Neural cell (in vitro differentiated cells): Measurements from ENCODE around the gene RUFY4. TPM values are rescaled to one million over a fixed set of nuclear protein-coding genes. Genes with fewer than 3 reads are reported as not detected.

Source experiments
- H2AFZ ChIP-seq: fragments of 200-600, 300-800 bp; sonication (generic), shearing (Covaris generic); 2 replicates; pipeline ENCODE4 v1.6.0; 2014; ENCODE audit warnings: low read depth, mild to moderate bottlenecking, antibody characterized with exemption, low read length, moderate library complexity
- H3F3A ChIP-seq: fragments of 200-600 bp; shearing (Covaris generic); 2 replicates; pipeline ENCODE4 v1.6.1; 2016; ENCODE audit warnings: mild to moderate bottlenecking, moderate library complexity, mixed read lengths, antibody characterized with exemption, low read length; ENCODE audit not compliant: insufficient read depth, poor library complexity, severe bottlenecking
- H3K27ac ChIP-seq: fragments of 200-600, 300-800 bp; sonication (generic), shearing (Covaris generic); 2 replicates; pipeline ENCODE4 v1.5.1; 2014; ENCODE audit warnings: mild to moderate bottlenecking, low read length, moderate library complexity
- H3K27me3 ChIP-seq: fragments of 300-800, 200-600 bp; sonication (generic), shearing (Covaris generic); 2 replicates; pipeline ENCODE4 v1.6.0; 2014; ENCODE audit warnings: mild to moderate bottlenecking, low read depth, low read length, moderate library complexity; ENCODE audit not compliant: insufficient read depth
- H3K36me3 ChIP-seq: fragments of 300-800, 200-600 bp; sonication (generic), shearing (Covaris generic); 2 replicates; pipeline ENCODE4 v1.5.1; 2014; ENCODE audit warnings: mild to moderate bottlenecking, antibody characterized with exemption, low read length, moderate library complexity; ENCODE audit not compliant: insufficient read depth
- H3K4me2 ChIP-seq: fragments of 300-800, 200-600 bp; sonication (generic), shearing (Covaris generic); 2 replicates; pipeline ENCODE4 v1.6.0; 2014; ENCODE audit warnings: mild to moderate bottlenecking, low read length
- H3K4me3 ChIP-seq: fragments of 300-800, 200-600 bp; sonication (generic), shearing (Covaris generic); 2 replicates; pipeline ENCODE4 v1.5.1; 2014; ENCODE audit warnings: mild to moderate bottlenecking, low read length, moderate library complexity
- H3K79me2 ChIP-seq: fragments of 200-600 bp; shearing (Covaris generic); replicated peaks from 2 replicates; pipeline ENCODE4 v1.6.0; 2014; ENCODE audit warnings: mild to moderate bottlenecking, low read length, moderate library complexity; ENCODE audit not compliant: insufficient read depth
- H3K9ac ChIP-seq: fragments of 300-800, 200-600 bp; sonication (generic), shearing (Covaris generic); 2 replicates; pipeline ENCODE4 v1.6.1; 2016; ENCODE audit warnings: mild to moderate bottlenecking, low read length, mixed read lengths
- H3K9me2 ChIP-seq: fragments of 200-600 bp; shearing (Covaris generic); 2 replicates; pipeline ENCODE4 v1.6.1; 2016; ENCODE audit warnings: mild to moderate bottlenecking, low read length, mixed read lengths; ENCODE audit not compliant: insufficient read depth
- H3K9me3 ChIP-seq: fragments of 200-600, 300-800 bp; sonication (generic), shearing (Covaris generic); 2 replicates; pipeline ENCODE4 v1.6.1; 2016; ENCODE audit warnings: mild to moderate bottlenecking, mixed run types, low read length, moderate library complexity, mixed read lengths
- H4K20me1 ChIP-seq: fragments of 200-600 bp; shearing (Covaris generic); 2 replicates; pipeline ENCODE4 v1.6.1; 2016; ENCODE audit warnings: mild to moderate bottlenecking, mixed run types; ENCODE audit not compliant: insufficient read depth
- EP300 ChIP-seq: fragments of 450-650 bp; conservative IDR thresholded peaks from 2 replicates; pipeline ENCODE4 v1.6.1; 2014; ENCODE audit warnings: antibody characterized with exemption, mild to moderate bottlenecking, moderate library complexity; ENCODE audit not compliant: poor library complexity, severe bottlenecking
- EZH2 ChIP-seq: fragments of 200-600, 300-800 bp; shearing (Covaris generic), sonication (generic); IDR thresholded peaks from 2 replicates; pipeline ENCODE4 v1.6.1; 2014; ENCODE audit warnings: antibody characterized with exemption, low read length, borderline replicate concordance, mild to moderate bottlenecking; ENCODE audit not compliant: insufficient read depth, poor library complexity, severe bottlenecking
- MXI1 ChIP-seq: fragments of 450-650 bp; conservative IDR thresholded peaks from 2 replicates; pipeline ENCODE4 v1.6.1; 2014; ENCODE audit warnings: antibody characterized with exemption, mild to moderate bottlenecking; ENCODE audit not compliant: poor library complexity, severe bottlenecking
- POLR2AphosphoS5 ChIP-seq: IDR thresholded peaks from 2 replicates; pipeline ENCODE4 v1.6.1; 2012
- RAD21 ChIP-seq: fragments of 450-650 bp; conservative IDR thresholded peaks from 2 replicates; pipeline ENCODE4 v1.6.1; 2014; ENCODE audit warnings: antibody characterized with exemption, mild to moderate bottlenecking, moderate library complexity
- SMC3 ChIP-seq: fragments of 450-650 bp; conservative IDR thresholded peaks from 2 replicates; pipeline ENCODE4 v1.6.1; 2014; ENCODE audit warnings: antibody characterized with exemption, mild to moderate bottlenecking, moderate library complexity; ENCODE audit not compliant: poor library complexity
- TAF1 ChIP-seq: IDR thresholded peaks from 2 replicates; pipeline ENCODE4 v1.6.1; 2012; ENCODE audit warnings: low read depth
- polyA plus RNA-seq: library from polyadenylated mRNA; depleted of rRNA; stranded (reverse); fragments of >200 nt; gene quantifications from 2 replicates; pipeline ENCODE4 v1.2.3, GENCODE V29; 2014
- TF ChIP-seq, protein P1 (sequence below): fragments of 450-650 bp; IDR thresholded peaks from 2 replicates; pipeline ENCODE4 v1.5.1; 2014; ENCODE audit warnings: antibody characterized with exemption, mild to moderate bottlenecking, moderate library complexity; ENCODE audit not compliant: poor library complexity, severe bottlenecking
- TF ChIP-seq, protein P2 (sequence below): IDR thresholded peaks from 2 replicates; pipeline ENCODE4 v1.6.1; 2012; ENCODE audit warnings: borderline replicate concordance

The RUFY4 gene
- polyA plus RNA-seq, 1 donor from 2014 or later = not detected

DNA sequence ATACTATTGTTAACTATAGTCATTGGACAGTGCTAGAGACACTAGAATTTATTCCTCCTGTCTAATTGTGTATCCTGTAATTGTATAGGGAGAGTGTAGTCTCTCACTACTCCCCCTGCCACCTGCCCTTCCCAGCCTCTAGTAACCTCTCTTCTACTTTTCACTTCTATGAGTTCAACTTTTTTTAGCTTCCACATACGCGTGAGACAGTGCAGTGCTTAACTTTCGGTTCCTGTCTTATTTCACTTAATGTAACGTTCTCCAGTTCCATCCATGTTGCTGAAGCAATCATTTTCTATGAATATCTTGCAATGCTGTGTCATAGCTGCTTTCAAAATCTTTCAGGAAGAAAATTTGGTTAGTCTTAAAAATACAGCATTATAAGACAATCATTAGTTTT is 22.8 kb upstream of the RUFY4 start:
- no peak overlapping the region for H3K27ac ChIP-seq
- H3K36me3 ChIP-seq = no peaks in the 10 kb centered on the region
- H3K4me3 ChIP-seq = no peak overlapping the region
- no peak overlapping the region for H3K9ac ChIP-seq
- no peaks in the 10 kb centered on the region for H4K20me1 ChIP-seq
- no peaks in the 10 kb centered on the region for H3K79me2 ChIP-seq
- TF ChIP-seq TAF1 (no peak), SMC3 (no peak), RAD21 (no peak), MXI1 (no peak), EZH2 (no peak), POLR2AphosphoS5 (no peak), EP300 (no peak)
- TF ChIP-seq, protein P1, sequence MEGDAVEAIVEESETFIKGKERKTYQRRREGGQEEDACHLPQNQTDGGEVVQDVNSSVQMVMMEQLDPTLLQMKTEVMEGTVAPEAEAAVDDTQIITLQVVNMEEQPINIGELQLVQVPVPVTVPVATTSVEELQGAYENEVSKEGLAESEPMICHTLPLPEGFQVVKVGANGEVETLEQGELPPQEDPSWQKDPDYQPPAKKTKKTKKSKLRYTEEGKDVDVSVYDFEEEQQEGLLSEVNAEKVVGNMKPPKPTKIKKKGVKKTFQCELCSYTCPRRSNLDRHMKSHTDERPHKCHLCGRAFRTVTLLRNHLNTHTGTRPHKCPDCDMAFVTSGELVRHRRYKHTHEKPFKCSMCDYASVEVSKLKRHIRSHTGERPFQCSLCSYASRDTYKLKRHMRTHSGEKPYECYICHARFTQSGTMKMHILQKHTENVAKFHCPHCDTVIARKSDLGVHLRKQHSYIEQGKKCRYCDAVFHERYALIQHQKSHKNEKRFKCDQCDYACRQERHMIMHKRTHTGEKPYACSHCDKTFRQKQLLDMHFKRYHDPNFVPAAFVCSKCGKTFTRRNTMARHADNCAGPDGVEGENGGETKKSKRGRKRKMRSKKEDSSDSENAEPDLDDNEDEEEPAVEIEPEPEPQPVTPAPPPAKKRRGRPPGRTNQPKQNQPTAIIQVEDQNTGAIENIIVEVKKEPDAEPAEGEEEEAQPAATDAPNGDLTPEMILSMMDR = no peak
- TF ChIP-seq, protein P2, sequence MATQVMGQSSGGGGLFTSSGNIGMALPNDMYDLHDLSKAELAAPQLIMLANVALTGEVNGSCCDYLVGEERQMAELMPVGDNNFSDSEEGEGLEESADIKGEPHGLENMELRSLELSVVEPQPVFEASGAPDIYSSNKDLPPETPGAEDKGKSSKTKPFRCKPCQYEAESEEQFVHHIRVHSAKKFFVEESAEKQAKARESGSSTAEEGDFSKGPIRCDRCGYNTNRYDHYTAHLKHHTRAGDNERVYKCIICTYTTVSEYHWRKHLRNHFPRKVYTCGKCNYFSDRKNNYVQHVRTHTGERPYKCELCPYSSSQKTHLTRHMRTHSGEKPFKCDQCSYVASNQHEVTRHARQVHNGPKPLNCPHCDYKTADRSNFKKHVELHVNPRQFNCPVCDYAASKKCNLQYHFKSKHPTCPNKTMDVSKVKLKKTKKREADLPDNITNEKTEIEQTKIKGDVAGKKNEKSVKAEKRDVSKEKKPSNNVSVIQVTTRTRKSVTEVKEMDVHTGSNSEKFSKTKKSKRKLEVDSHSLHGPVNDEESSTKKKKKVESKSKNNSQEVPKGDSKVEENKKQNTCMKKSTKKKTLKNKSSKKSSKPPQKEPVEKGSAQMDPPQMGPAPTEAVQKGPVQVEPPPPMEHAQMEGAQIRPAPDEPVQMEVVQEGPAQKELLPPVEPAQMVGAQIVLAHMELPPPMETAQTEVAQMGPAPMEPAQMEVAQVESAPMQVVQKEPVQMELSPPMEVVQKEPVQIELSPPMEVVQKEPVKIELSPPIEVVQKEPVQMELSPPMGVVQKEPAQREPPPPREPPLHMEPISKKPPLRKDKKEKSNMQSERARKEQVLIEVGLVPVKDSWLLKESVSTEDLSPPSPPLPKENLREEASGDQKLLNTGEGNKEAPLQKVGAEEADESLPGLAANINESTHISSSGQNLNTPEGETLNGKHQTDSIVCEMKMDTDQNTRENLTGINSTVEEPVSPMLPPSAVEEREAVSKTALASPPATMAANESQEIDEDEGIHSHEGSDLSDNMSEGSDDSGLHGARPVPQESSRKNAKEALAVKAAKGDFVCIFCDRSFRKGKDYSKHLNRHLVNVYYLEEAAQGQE = no peak
- H3K27me3 ChIP-seq = no peaks in the 10 kb centered on the region
- no peak overlapping the region for H2AFZ ChIP-seq
- no peaks in the 10 kb centered on the region for H3K9me2 ChIP-seq
- no peak overlapping the region for H3K4me2 ChIP-seq
- no peaks in the 10 kb centered on the region for H3F3A ChIP-seq
- H3K9me3 ChIP-seq = no peaks in the 10 kb centered on the region

DNA sequence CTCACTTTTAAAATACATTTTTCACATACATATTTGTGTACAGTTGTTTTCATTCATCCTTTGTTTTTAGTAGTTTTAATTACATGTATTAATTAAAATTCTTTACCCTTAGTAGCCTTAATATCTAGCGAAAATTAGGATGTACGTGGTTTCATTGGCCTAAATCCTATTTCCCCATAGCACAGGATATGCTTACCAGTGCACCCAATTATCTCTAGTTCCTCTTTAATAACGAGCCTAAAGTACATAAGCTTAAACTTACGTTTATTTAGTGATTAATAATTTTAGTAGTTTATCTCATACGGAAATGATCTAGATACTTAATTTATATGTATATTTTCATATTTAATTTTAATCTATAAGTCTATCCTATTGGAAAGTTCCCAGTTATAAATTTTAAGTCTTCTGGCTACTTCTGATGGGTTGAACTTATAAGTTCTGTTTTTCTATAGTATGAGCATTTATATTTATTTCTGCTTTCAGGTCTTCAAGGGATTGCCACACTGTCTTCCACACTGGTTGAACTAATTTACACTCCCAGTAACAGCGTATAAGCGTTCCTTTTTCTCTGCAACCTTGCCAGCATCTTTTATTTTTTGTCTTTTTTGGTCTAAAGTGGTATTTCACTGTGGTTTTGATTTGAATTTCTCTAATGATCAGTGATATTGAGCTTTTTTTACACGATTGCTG is 21.4 kb upstream of the RUFY4 start:
- no peak overlapping the region for H3K4me2 ChIP-seq
- no peak for TF ChIP-seq EZH2
- no peak for TF ChIP-seq TAF1
- no peak for TF ChIP-seq SMC3
- no peak for TF ChIP-seq RAD21
- TF ChIP-seq POLR2AphosphoS5 = no peak
- TF ChIP-seq, protein P1 = no peak
- no peak for TF ChIP-seq MXI1
- no peaks in the 10 kb centered on the region for H3K27me3 ChIP-seq
- H3K9me2 ChIP-seq = no peaks in the 10 kb centered on the region
- no peak overlapping the region for H3K9ac ChIP-seq
- no peaks in the 10 kb centered on the region for H3K9me3 ChIP-seq
- no peak overlapping the region for H3K4me3 ChIP-seq
- H3K79me2 ChIP-seq = no peaks in the 10 kb centered on the region
- H3F3A ChIP-seq = no peaks in the 10 kb centered on the region
- no peak overlapping the region for H2AFZ ChIP-seq
- H3K36me3 ChIP-seq = no peaks in the 10 kb centered on the region
- H3K27ac ChIP-seq = no peak overlapping the region
- H4K20me1 ChIP-seq = no peaks in the 10 kb centered on the region
